SKM-1 treated with dmso at 0.1 percent for 144 hours (cell line): ENCODE measurements around the gene DOK6.
A peak's percentile ranks its signal among the peaks of the same experiment; 100 is the strongest.

ENCODE experiments used
- DNase-seq: peaks from one replicate; lab custom pipeline; 2025; ENCODE audit not compliant: unreplicated experiment; lab: John Stamatoyannopoulos, UW

DOK6 gene

GRCh38 chr18:69680123-69680522 is 279.4 kb downstream of the DOK6 start:
- DNase-seq: no peak

GRCh38 chr18:69683176-69683575 is 282.5 kb downstream of the DOK6 start:
- DNase-seq: no peak

DNA sequence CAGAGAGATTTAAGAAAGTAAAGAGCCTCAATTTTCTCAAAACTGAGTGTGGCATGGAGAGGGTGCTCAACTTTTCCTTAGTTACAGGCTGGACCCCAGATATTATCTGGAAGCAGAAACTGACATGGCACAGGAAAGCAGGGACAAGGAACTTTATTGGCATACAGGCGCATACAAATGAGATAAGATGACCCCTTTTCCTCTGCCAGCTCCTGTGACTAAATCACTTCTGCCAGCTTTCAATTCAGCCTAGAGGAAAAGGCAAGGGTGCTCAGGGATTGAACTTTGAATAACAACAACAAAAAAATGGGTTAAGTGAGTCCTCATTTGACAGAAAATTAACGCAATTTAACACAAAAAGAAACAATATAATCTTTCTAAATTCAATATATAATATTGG is 284.1 kb downstream of the DOK6 start:
- no peak for DNase-seq

GRCh38 chr18:69686861-69687260 is 286.2 kb downstream of the DOK6 start:
- no peak for DNase-seq

- no peak for DNase-seq
Observed at GRCh38 chr18:69689121-69689759, 288.6 kb downstream of the DOK6 start.

DNA sequence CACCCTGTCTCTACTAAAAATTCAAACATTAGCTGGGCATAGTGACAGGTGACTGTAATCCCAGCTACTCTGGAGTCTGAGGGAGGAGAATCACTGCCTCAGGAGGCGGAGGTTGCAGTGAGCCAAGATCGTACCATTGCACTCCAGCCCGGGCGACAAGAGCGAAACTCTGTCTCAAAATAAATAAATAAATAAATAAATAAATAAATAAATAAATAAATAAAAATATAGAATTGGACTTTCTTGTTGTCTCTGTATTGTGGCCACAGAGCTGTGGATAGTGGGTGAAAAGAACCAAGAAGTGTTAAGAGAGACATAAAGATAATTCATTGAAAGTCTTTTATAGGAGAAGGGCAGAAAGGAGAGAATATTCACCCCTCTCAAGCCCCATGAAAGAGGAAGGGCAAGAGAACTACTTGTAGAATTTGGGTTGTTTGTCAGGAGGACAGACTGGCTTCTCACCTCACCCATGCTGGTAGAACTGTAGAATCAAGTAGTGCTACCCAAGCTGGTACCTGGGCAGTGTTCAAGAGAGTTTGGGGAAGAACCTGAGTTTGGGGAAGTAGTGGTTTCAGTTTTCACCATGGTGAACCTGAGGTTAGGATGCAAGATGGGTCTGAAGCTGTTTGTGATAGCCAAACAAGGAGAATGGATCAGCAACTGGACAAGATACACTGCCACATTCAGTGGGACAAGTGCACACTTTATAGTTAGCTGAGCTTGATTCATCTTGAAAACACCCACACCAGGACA is 290.5 kb downstream of the DOK6 start:
- DNase-seq: peak; percentile 4

DNA sequence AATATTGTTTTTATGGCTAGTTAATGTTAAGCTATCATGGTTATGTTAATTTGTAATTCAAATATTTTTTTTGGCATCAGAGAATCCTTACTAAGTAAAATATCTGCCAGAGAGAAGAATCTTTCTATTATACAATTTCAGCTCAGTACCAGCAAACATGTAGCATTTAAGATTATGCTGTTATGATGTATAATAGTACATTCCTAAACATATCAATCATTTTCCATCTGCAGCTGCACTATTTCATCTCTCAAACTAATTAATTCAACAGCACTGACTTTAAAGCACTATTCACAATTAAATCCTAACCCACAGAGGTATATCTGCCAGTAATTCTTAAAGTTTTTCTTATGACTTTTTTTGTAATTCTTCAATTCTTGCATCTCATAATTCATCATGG is 296.4 kb downstream of the DOK6 start:
- DNase-seq: no peak

GRCh38 chr18:69697689-69698088 is 297.0 kb downstream of the DOK6 start:
- no peak for DNase-seq

DNA sequence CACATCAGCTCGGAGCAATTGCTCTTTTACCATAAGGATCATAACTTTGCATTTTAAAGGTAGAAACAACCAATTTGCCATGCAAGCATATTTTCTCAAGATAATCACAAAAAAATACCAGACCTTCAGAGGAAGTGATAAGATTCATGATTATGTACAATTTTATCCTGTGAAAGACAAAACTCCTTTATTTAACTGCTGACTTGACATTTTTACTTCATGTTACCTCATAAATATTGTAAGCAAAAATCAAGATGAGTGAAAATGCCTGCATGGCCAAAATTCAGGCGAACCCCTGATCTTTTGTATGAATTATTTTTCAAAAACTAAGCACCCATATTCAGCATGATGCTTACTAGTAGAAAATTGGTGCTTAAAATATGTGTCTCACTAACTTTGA is 300.6 kb downstream of the DOK6 start:
- no peak for DNase-seq

DNA sequence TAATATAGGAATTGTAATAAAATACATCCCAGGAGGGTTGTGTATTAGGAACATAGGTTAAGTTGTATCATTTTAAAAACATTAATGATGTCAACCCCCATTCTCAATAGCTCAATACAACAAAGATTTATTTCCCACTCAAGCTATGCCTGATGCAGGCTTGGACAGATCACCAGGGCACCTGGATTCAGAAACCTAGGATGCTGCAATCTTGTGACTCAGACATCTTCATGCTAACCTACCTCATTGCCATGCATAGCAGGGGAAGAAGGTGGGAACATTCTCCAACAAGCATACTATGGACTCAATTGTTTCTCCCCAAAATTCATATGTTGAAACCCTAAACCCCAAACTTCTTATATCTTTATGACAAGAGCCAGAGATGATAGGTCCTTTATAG is 302.8 kb downstream of the DOK6 start:
- DNase-seq: no peak

DNA sequence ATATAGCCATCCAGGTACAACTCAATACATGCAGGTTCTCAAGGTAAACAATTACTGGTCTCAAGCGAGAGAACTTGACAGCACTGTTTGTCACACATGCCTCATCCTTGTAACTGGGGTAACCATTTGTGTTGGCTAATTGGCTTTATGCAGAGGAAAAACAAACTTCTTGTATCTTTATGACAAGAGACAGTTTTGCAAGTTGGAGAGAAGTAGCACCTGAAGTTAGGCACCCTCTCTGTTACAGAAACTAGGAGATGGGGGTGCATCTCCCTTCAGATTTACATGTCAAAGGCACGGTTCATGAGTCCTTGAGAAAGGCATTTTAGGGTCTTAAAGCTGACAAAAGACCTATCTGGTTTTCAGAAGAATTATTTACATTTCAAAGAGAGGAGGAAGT is 305.3 kb downstream of the DOK6 start:
- no peak for DNase-seq

GRCh38 chr18:69708844-69709243 is 308.2 kb downstream of the DOK6 start:
- DNase-seq: no peak

DNA sequence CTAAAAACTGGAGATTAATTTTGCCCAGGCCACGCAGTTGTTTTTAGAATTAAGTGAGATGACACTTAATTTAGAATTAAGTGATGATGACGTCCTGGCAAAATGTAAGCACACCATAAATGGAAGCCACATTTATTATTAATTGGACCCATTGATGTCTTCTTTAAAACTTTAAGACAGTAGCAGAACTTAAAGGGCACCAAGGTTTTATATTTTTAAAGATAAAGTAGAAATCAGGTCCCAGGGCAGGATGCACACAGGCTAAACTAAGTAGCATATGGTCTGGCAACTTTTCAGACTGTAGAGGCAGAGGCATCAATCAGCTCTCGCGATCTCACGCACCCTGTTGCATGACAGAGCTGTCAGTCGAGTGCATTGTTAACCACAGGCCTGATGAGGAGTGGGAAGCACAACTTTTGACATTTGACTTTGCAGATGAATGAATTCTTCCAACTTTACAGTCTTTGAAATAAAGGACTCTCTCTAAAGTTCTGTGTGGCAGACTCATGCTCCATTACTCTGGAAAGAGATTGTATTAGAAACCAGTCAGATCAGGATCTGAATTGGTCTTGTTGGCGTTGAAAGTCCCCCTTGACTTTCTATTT is 314.6 kb downstream of the DOK6 start:
- DNase-seq: no peak

DNA sequence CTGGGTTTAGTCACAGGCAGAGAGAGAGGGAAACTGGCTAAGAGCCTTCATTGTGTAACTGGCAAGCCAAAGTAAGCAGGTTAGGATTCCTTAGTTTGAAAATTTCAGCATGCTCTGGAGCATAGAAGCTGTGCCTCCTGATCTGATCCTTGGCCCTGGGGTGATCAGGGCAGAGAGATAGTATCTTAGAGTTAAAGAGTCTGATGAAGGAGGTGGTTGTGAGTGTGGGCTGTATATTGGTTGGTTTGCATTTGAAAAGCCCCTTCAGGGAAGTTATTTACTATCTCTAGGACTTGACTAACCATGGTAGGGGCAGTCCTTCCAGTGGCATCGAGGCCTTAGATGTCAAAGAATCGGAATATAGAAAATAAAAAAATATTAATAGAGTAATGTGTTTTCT is 316.9 kb downstream of the DOK6 start:
- DNase-seq: no peak

- DNase-seq: no peak
Observed at GRCh38 chr18:69718912-69719547, 318.3 kb downstream of the DOK6 start.

DNA sequence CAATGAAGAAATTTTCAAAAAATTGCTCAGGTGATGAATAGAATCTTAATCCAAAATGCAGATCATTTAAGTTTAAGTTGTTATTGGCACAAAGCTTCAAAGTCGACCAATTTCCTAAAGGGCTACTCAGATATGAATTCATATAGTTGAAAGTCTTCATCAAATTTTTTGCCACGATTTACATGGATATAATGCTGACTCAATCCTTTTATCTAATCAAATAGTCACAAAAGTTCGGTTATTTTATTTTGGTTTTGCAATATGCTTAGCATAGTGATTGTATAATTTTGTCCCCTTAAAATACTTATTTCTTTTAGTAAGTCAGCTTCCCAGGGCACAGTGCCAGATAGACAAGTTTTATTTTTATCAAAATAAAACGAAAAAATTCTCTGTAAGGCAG is 319.7 kb downstream of the DOK6 start:
- DNase-seq: no peak

GRCh38 chr18:69723434-69723833 is 322.7 kb downstream of the DOK6 start:
- DNase-seq: no peak

GRCh38 chr18:69725009-69725408 is 324.3 kb downstream of the DOK6 start:
- DNase-seq: no peak

DNA sequence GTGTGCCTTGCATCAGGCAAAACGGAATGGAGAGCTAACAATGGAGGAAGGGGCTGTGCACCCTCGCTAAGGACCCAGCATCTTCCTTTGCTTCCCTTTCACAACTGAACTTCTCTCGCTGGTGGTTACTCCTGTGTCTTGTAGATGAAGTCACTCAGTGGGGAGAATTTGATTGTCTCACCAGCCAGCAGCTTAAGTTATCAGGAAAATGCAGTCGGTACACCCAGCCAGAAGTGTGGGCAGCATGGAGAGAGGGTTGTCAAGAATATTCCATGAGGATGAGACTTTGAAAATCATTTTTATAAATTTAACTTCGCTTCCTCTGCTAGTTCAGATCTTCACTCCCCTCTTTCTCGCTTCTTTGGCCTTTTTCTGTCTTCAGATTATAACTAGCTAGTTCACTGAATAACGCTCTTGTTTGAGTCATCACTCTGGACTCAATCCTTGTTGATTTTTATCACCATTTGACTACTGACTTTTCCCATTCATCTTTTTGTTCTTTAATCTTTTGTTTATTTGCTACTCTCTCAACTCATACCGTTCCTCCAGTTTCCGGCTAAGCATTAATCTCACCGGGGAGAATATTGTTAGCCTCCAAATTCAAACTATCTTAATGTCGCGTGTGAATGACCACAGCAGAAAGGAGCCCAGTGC is 325.3 kb downstream of the DOK6 start:
- DNase-seq: no peak

DNA sequence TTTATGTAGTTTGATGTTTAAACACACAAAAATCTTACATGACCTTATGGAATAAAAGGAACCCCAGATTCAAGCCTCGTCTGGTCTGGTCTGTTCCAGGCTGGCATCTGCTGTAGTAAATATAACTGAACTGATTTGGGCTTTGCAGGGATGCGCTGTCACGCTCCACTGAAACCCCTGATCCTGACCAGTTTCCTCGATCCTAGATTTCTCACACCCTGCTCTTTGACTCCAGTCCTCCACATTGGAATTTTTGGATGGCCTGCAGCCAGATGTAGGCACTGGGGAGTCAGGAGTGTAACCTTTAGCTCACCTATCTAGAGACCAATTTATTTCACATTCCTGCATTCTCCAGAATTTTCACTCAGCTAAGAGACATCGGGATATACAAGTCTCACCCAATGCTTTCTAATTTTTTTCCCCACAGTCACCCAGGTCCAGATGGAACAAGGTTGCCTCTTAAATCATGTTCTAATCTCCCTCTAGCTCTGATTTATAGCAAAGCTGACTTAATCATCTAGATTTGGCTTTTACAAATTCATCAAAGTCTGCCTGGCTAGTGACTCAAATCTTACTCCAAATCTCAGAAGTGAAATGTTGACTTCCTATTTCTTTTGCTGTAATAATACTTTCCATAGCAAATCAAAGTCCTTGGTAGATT is 327.4 kb downstream of the DOK6 start:
- DNase-seq: no peak

DNA sequence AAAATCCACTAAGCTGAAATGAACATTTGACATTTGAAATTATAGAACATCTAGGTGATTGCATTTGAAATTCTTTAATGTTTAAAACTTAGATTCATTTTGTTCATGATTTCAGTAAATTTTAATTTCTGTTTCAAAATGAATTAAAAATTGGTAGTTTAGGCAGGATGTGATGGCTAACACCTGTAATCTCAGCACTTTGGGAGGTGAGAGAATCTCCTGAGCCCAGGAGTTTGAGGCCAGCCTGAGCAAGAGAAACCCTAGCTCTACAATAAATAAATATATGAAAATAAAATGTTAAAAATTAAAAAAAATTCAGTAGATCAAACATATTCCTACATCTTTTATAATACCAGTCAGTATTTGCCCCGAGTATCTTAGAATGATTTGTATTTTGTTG is 330.0 kb downstream of the DOK6 start:
- DNase-seq: no peak
